Spinal cord (tissue), 10 donors: ENCODE results near the gene TLX2. TPM values are rescaled to one million over a fixed set of nuclear protein-coding genes. Genes with fewer than 3 reads are reported as not detected.
"Not testable (repeated sequence)": the region's sequence is repeated elsewhere in the genome, so short reads cannot be mapped to it uniquely, and the experiment has no call there.

Experiments
- DNase-seq, 6 donors: peaks; one replicate each; pipeline versions ENCODE4 v3.0.0 to v3.0.0-alpha.2; 2013 to 2015; ENCODE audit warnings: low spot score in 6 of 6, low read depth in 4 of 6
- H3K27ac ChIP-seq: one replicate; pipeline ENCODE4 v1.5.1; 2013; ENCODE audit warnings: low read depth, low read length, control low read depth
- H3K27me3 ChIP-seq: one replicate; pipeline ENCODE4 v1.6.1; 2013; ENCODE audit warnings: low read length; ENCODE audit not compliant: control insufficient read depth, insufficient read depth
- H3K36me3 ChIP-seq: one replicate; pipeline ENCODE4 v1.6.1; 2013; ENCODE audit warnings: low read length; ENCODE audit not compliant: control insufficient read depth, insufficient read depth
- H3K4me1 ChIP-seq: one replicate; pipeline ENCODE4 v1.6.1; 2013; ENCODE audit warnings: low read length; ENCODE audit not compliant: control insufficient read depth, insufficient read depth
- H3K4me3 ChIP-seq: one replicate; pipeline ENCODE4 v1.5.1; 2013; ENCODE audit warnings: low read depth, low read length, control low read depth
- H3K9me3 ChIP-seq: one replicate; pipeline ENCODE4 v1.6.1; 2013; ENCODE audit warnings: low read length; ENCODE audit not compliant: control insufficient read depth, insufficient read depth
- WGBS: methylation state at CpG from one replicate; pipeline ENCODE4 v1.1.5; 2013; ENCODE audit warnings: missing lambda C conversion rate; ENCODE audit not compliant: insufficient coverage; 5-methylcytosine and 5-hydroxymethylcytosine counted together
- long read RNA-seq, 4 donors: transcript quantifications; one replicate each; lab custom pipeline, GENCODE V29; 2026
- polyA plus RNA-seq, 2 donors: library from polyadenylated mRNA; unstranded; fragments of 120-200 nt; gene quantifications; one replicate each; pipeline ENCODE4 v1.2.1, GENCODE V29; 2013; ENCODE audit not compliant: insufficient read length in 2 of 2
- total RNA-seq, 2 donors: library from RNA; depleted of rRNA in 1 of 2; stranded (reverse); fragments of 120-200 nt in 1 of 2; fragments of >200 nt in 1 of 2; gene quantifications; one replicate each; pipeline versions ENCODE4 v1.2.3 to v1.2.4, GENCODE V29; 2013 to 2014
- donor health status: healthy.

TLX2 gene
- under 1 TPM in 1 of 2 donors, not detected in 1; 0.69 TPM for total RNA-seq
- polyA plus RNA-seq, result under 1 TPM; 0.11 to 0.27 TPM
- long read RNA-seq, donor 1, result 0 reads
- long read RNA-seq, donor 2, result 0 reads
- long read RNA-seq, donor 3, result 0 reads
- long read RNA-seq, donor 4, result 0 reads

- Histone ChIP-seq H3K4me1 (peaks cover 29% of the 10 kb centered on the region), H3K27ac (no peak within 1 kb of the TSS), H3K4me3 (no peak within 1 kb of the TSS), H3K36me3 (no peaks in the 10 kb centered on the region), H3K9me3 (no peaks in the 10 kb centered on the region), H3K27me3 (peaks cover 98% of the 10 kb centered on the region)
- WGBS, result under 1% methylated on average over 72 of the region's 82 CpGs
- peak in 1 of 6 donors; percentile 24 for DNase-seq
These were observed at the start of gene TLX2 for GRCh38 chr2:74514368-74515270. TSS of gene TLX2 (plus strand) at chr2:74514450. CDS start at chr2:74514807, 357 bp downstream.

GRCh38 chr2:74470742-74471141 lies 43.5 kb upstream of the TLX2 start:
- Histone ChIP-seq H3K4me1 (peaks cover 26% of the 10 kb centered on the region), H3K36me3 (peaks cover 30% of the 10 kb centered on the region)
- 98% methylated on average over 9 of the region's 12 CpGs for WGBS
- not testable (repeated sequence) for H3K9me3 ChIP-seq, H3K4me3 ChIP-seq, H3K27ac ChIP-seq, DNase-seq, H3K27me3 ChIP-seq

GRCh38 chr2:74471332-74472065 lies 42.8 kb upstream of the TLX2 start:
- 62% methylated on average over 6 of the region's 16 CpGs for WGBS
- DNase-seq, result no peak
- Histone ChIP-seq H3K9me3 (no peaks in the 10 kb centered on the region), H3K36me3 (peaks cover 32% of the 10 kb centered on the region), H3K27me3 (no peaks in the 10 kb centered on the region), H3K4me3 (peak overlapping the region; percentile 76), H3K4me1 (peaks cover 26% of the 10 kb centered on the region), H3K27ac (peak overlapping the region; percentile 95)

- under 1% methylated on average over 60 of the region's 66 CpGs for WGBS
- peak within 1 kb of the TSS; percentile 76 for H3K4me3 ChIP-seq
- H3K27me3 ChIP-seq, result no peaks in the 10 kb centered on the region
- no peaks in the 10 kb centered on the region for H3K9me3 ChIP-seq
- peak; percentile 93 to 99 (median 96) for DNase-seq
- H3K27ac ChIP-seq, result peak within 1 kb of the TSS; percentile 95
- H3K4me1 ChIP-seq, result peaks cover 26% of the 10 kb centered on the region
- H3K36me3 ChIP-seq, result peaks cover 40% of the 10 kb centered on the region
These were observed 41.9 kb upstream of the TLX2 start, which contains the start of gene MRPL53 for GRCh38 chr2:74472086-74472944. TSS of gene MRPL53 (minus strand) at chr2:74472680. CDS start at chr2:74472660, 20 bp downstream.

- no peak for DNase-seq
- 11% methylated on average over 5 of the region's 7 CpGs for WGBS
- no peaks in the 10 kb centered on the region for H3K27me3 ChIP-seq
These were observed 41.3 kb upstream of the TLX2 start for GRCh38 chr2:74472945-74473258.

GRCh38 chr2:74474481-74474880 lies 39.8 kb upstream of the TLX2 start:
- Histone ChIP-seq H3K4me1 (peaks cover 26% of the 10 kb centered on the region), H3K27ac (no peak overlapping the region), H3K4me3 (no peak overlapping the region), H3K27me3 (no peaks in the 10 kb centered on the region), H3K9me3 (no peaks in the 10 kb centered on the region), H3K36me3 (peaks cover 52% of the 10 kb centered on the region)
- WGBS, result 98% methylated on average over 6 of the region's 6 CpGs
- DNase-seq, result no peak

More at GRCh38 chr2:74472945-74473258, 41.3 kb upstream of the TLX2 start:
- H3K4me1 ChIP-seq, result peaks cover 26% of the 10 kb centered on the region
- peak overlapping the region; percentile 95 for H3K27ac ChIP-seq
- no peaks in the 10 kb centered on the region for H3K9me3 ChIP-seq
- peaks cover 44% of the 10 kb centered on the region for H3K36me3 ChIP-seq
- peak overlapping the region; percentile 76 for H3K4me3 ChIP-seq

GRCh38 chr2:74474899-74475298 lies 39.4 kb upstream of the TLX2 start:
- Histone ChIP-seq H3K36me3 (peaks cover 55% of the 10 kb centered on the region), H3K27me3 (no peaks in the 10 kb centered on the region), H3K27ac (no peak overlapping the region), H3K4me3 (no peak overlapping the region), H3K9me3 (no peaks in the 10 kb centered on the region), H3K4me1 (peaks cover 26% of the 10 kb centered on the region)
- WGBS, result 77% methylated on average over 3 of the region's 5 CpGs
- no peak for DNase-seq

GRCh38 chr2:74481431-74481830 lies 32.8 kb upstream of the TLX2 start:
- Histone ChIP-seq H3K36me3 (peaks cover 52% of the 10 kb centered on the region), H3K9me3 (no peaks in the 10 kb centered on the region)
- WGBS, result 44% methylated on average over 2 of the region's 3 CpGs

More at GRCh38 chr2:74481431-74481830, 32.8 kb upstream of the TLX2 start:
- peak overlapping the region; percentile 91 for H3K4me3 ChIP-seq
- no peaks in the 10 kb centered on the region for H3K27me3 ChIP-seq
- no peak overlapping the region for H3K27ac ChIP-seq
- DNase-seq, result no peak
- peaks cover 29% of the 10 kb centered on the region for H3K4me1 ChIP-seq
